ENCODE data around the gene MACROD1. TPM values are rescaled to one million over a fixed set of nuclear protein-coding genes. Genes with fewer than 3 reads are reported as not detected.

The MACROD1 gene
- total RNA-seq, 2 experiments from 2014 or later, result 24.5 to 31.0 TPM

DNA sequence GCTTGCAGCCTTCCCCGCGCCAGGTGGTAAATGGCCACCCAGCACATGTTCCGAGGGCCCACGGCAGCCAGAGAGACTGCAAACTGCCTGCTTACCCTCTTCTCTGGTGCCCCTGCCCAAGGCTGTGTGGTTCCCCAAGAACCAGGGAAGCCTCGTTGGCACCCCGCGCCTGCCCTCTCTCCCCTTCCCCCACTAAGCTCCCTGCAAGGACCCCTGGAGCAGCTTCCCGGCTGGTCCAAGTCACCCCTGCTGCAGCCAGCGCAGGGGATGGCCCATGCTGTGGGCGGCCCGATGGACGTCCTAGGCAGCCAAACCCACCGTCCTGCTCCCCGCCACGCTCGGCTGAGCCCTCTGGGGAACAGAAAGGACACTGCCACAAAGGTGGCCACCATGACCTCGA, 30.2 kb downstream of the MACROD1 start:
- intact Hi-C loops (cut with micrococcal nuclease), result no loop called here
- H3K36me3 Mint-ChIP-seq, result no peaks in the 10 kb centered on the region

DNA sequence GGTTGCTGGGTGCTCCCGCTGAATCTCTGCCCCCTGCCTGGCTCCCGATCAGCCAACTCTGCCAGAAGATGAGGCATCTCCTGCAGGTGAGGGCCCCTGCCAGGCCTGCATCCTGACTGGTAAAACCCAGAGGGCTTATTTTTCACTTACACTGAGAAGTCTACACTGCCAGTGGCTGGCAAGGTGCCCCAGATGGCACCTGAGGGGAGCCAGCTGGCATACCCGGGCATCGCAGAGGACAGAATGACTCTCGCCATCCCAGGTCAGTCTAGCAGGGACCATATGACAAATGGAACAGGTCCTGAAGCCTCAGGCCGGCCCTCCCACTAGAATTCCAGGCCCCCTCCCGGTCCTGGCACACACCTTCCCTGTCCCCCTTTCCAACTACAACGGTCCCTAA, 30.9 kb downstream of the MACROD1 start:
- intact Hi-C loops (cut with micrococcal nuclease), result no loop called here
- H3K4me1 Mint-ChIP-seq (ENCODE audit: low read depth), result no peaks in the 10 kb centered on the region
- ChIA-PET CTCF (no interaction called here), POLR2A (no interaction called here)
- H3K27ac Mint-ChIP-seq, result no peak overlapping the region
- H3K9me3 Mint-ChIP-seq, result no peaks in the 10 kb centered on the region
- H3K27me3 Mint-ChIP-seq, result no peaks in the 10 kb centered on the region
- no peak overlapping the region for H3K4me3 Mint-ChIP-seq
- no peak for DNase-seq
- no peaks in the 10 kb centered on the region for H3K36me3 Mint-ChIP-seq

More for the DNA sequence above, 30.2 kb downstream of the MACROD1 start:
- no peak overlapping the region for H3K27ac Mint-ChIP-seq
- H3K4me3 Mint-ChIP-seq, result no peak overlapping the region
- DNase-seq, result no peak
- ChIA-PET POLR2A (no interaction called here), CTCF (interaction anchor here (0.5 kb wide), 1 partner anchor 146 kb away, joined by 5 read pairs; no protein-coding TSS in a partner anchor)
- H3K9me3 Mint-ChIP-seq, result no peaks in the 10 kb centered on the region
- no peaks in the 10 kb centered on the region for H3K4me1 Mint-ChIP-seq (ENCODE audit: low read depth)
- H3K27me3 Mint-ChIP-seq, result no peaks in the 10 kb centered on the region

DNA sequence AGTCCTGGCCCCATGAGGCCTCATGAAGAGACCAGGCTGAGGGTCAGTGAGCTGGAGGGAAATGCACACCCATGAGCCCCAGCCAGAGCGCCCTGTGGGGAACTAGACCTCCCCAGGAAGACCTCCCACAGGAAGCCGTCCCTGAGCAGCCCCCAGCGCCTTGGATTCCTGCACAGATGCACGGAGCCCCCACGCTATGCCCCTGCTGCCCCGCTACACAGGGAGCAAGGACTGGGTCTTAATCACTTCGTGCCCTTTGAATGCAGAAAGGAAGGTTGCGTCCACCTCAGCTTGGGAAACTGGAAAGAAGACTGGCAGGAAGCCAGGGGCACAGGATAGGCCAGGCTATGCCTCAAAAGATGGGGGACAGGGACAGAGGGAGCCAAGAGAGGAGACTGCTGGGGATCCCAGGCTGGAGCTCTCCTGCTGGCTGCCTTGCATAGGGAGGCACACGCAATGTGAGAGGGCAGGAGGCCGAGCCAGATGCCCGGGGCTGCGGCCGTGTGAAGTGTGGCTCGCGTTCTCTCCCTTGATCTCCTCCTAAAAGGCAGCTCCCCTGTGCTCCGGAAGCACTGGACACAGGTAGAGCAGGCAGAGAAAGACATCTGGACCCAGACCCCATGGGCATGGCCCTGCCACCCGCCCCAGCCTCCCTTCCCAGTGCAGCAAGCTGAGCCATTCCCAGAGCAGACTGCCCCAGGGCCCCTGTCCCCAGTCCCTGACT, 32.8 kb downstream of the MACROD1 start:
- DNase-seq, result no peak
- H3K27ac Mint-ChIP-seq, result no peak overlapping the region
- H3K36me3 Mint-ChIP-seq, result no peaks in the 10 kb centered on the region
- no peaks in the 10 kb centered on the region for H3K27me3 Mint-ChIP-seq
- CTCF ChIA-PET, result no interaction called here
- H3K9me3 Mint-ChIP-seq, result no peaks in the 10 kb centered on the region
- intact Hi-C loops (cut with micrococcal nuclease), result no loop called here
- POLR2A ChIA-PET, result no interaction called here
- no peak overlapping the region for H3K4me3 Mint-ChIP-seq
- H3K4me1 Mint-ChIP-seq (ENCODE audit: low read depth), result no peaks in the 10 kb centered on the region

DNA sequence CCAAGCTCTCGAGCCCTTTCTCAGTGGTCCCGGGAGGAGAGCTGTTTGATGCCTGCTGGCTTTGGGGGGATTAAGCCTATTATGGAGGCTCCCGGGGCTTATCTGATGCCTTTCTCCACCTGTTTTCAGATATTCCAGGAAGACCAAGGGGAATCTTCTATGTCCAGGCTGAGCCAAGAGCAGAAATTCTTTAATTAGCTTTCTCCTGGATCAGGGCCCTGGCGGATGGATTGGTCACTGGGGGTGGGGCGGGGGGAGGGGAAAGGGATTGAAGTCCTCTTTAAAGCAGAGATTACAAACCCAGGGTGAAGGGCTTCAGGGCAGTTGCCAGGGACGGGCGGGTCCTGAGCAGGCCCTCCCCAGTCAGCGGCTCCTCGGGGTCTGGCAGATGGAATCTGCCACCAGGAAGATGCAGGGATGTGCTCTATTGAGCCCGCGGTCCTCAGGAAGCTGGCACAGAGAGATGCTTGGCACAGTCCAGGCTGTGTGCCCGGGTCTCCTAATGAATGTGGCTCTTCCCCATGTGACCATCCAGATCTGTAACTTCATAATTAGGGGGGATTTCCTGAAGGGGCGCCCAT, 33.6 kb downstream of the MACROD1 start:
- H3K27ac Mint-ChIP-seq, result no peak overlapping the region
- H3K36me3 Mint-ChIP-seq, result no peaks in the 10 kb centered on the region
- H3K27me3 Mint-ChIP-seq, result no peaks in the 10 kb centered on the region
- no peak for DNase-seq
- H3K4me1 Mint-ChIP-seq (ENCODE audit: low read depth), result no peaks in the 10 kb centered on the region
- intact Hi-C loops (cut with micrococcal nuclease), result no loop called here
- no peaks in the 10 kb centered on the region for H3K9me3 Mint-ChIP-seq
- ChIA-PET CTCF (interaction anchor here (0.9 to 1.2 kb wide), 2 partner anchors 9 to 16 kb away, joined by 3 read pairs; no protein-coding TSS in a partner anchor), POLR2A (no interaction called here)
- H3K4me3 Mint-ChIP-seq, result no peak overlapping the region

DNA sequence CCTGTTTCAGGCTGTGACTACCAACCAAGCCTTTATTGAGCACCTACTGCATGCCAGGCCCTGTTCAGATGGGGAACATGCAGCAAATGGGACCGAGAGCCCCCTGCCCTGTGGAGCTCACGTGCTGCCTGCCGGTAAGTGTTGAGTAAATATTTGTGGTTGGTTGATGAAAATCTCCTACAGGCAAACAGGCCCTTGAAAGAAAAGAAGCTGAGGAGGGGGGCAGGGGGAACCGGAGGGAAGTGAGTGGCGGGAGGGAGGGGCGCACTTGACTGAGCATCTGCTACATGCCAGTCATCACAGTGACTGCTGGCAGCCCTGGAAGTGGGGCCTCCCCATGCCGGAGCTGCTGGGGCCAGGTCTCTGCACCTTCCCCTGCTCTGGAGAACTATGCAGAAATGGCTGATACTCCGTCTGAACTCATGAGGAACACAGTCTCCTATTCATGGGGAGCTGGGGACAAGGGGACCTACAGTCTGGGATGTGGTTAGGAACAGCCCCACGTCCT, 34.2 kb downstream of the MACROD1 start:
- H3K27me3 Mint-ChIP-seq, result no peaks in the 10 kb centered on the region
- POLR2A ChIA-PET, result no interaction called here
- no peak for DNase-seq
- no peaks in the 10 kb centered on the region for H3K36me3 Mint-ChIP-seq
- intact Hi-C loops (cut with micrococcal nuclease), result no loop called here
- no peak overlapping the region for H3K27ac Mint-ChIP-seq
- no peaks in the 10 kb centered on the region for H3K9me3 Mint-ChIP-seq
- no peak overlapping the region for H3K4me3 Mint-ChIP-seq
- CTCF ChIA-PET, result interaction anchor here (0.9 to 1.2 kb wide), 2 partner anchors 9 to 16 kb away, joined by 3 read pairs; no protein-coding TSS in a partner anchor
- no peaks in the 10 kb centered on the region for H3K4me1 Mint-ChIP-seq (ENCODE audit: low read depth)

- no peaks in the 10 kb centered on the region for H3K36me3 Mint-ChIP-seq
- ChIA-PET POLR2A (no interaction called here), CTCF (no interaction called here)
- peaks cover under 1% of the 10 kb centered on the region for H3K4me1 Mint-ChIP-seq (ENCODE audit: low read depth)
- intact Hi-C loops (cut with micrococcal nuclease), result no loop called here
- H3K27ac Mint-ChIP-seq, result no peak overlapping the region
- H3K27me3 Mint-ChIP-seq, result no peaks in the 10 kb centered on the region
- DNase-seq, result no peak
- no peaks in the 10 kb centered on the region for H3K9me3 Mint-ChIP-seq
- no peak overlapping the region for H3K4me3 Mint-ChIP-seq
Measured at GRCh38 chr11:64130618-64131017, 35.3 kb downstream of the MACROD1 start.

DNA sequence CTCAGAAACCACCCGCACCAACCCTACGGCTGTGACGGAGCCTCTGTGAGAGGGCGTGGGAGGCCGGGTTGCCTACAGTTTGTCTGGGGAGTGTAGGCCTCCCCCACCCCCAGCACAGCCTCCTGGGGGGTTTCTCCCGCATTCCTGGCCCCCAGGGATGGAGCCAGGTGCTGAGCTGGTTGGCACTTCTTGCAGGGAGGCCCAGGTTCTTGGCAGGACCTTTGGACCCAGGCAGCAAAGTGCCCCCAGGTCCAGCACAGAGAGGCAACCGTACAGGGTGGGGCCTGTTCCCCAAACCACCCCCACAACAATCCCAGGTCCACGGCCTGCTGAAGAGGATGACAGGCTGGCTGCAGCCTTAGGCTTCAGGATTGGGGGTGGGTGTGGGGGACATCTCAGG, 36.5 kb downstream of the MACROD1 start:
- H3K4me3 Mint-ChIP-seq, result no peak overlapping the region
- H3K27ac Mint-ChIP-seq, result no peak overlapping the region
- POLR2A ChIA-PET, result no interaction called here
- no peaks in the 10 kb centered on the region for H3K9me3 Mint-ChIP-seq
- H3K36me3 Mint-ChIP-seq, result no peaks in the 10 kb centered on the region
- H3K27me3 Mint-ChIP-seq, result no peaks in the 10 kb centered on the region
- DNase-seq, result no peak
- intact Hi-C loops (cut with micrococcal nuclease), result no loop called here
- CTCF ChIA-PET, result no interaction called here
- H3K4me1 Mint-ChIP-seq (ENCODE audit: low read depth), result peaks cover 7% of the 10 kb centered on the region

- no peak for DNase-seq
- peaks cover 7% of the 10 kb centered on the region for H3K4me1 Mint-ChIP-seq (ENCODE audit: low read depth)
- no peaks in the 10 kb centered on the region for H3K27me3 Mint-ChIP-seq
- no peaks in the 10 kb centered on the region for H3K9me3 Mint-ChIP-seq
- no peaks in the 10 kb centered on the region for H3K36me3 Mint-ChIP-seq
- no peak overlapping the region for H3K27ac Mint-ChIP-seq
- POLR2A ChIA-PET, result no interaction called here
- no peak overlapping the region for H3K4me3 Mint-ChIP-seq
- intact Hi-C loops (cut with micrococcal nuclease), result no loop called here
- CTCF ChIA-PET, result no interaction called here
Measured at GRCh38 chr11:64128255-64129006, 37.5 kb downstream of the MACROD1 start.

DNA sequence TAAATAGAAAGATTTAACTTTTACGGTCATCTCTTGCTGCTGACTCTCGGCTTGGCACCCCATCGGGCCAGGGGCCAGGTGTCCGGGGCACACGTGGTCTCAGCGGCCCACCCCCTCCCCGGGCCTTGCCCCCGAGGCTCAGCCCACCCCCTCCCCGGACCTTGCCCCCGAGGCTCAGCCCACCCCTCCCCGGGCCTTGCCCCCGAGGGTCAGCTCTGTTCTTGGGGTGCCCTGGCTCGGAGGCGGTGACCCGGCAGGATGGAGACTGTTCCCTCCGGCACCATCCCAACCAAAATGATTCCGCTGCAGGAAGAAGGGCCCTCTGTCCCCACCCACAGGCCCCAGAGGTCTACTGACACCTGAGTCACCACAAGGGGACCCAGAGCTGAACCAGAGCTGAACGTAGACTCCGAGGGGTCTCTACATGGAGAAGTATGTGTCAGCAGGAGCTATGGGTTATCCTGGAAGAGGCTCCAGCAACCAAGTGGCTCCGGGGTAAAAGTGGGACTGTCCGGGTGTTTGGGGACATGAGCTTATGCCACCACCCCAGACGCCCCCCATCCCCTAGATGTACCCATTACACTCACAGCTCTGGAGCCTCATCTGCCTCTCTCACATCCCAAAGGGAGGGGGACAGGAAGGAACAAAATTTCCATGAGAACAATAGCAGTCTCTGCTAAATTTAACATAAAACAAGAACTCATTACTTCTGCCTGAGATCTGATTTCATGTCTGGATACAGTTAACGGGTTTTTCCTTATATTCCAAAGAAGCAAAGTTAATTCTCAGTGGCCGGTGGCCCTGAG, 38.4 kb downstream of the MACROD1 start:
- ChIA-PET POLR2A (no interaction called here), CTCF (no interaction called here)
- Mint-ChIP-seq H3K4me3 (no peak overlapping the region), H3K4me1 (ENCODE audit: low read depth) (peaks cover 7% of the 10 kb centered on the region), H3K27ac (no peak overlapping the region), H3K27me3 (no peaks in the 10 kb centered on the region), H3K9me3 (no peaks in the 10 kb centered on the region), H3K36me3 (no peaks in the 10 kb centered on the region)
- no peak for DNase-seq
- intact Hi-C loops (cut with micrococcal nuclease), result no loop called here

GRCh38 chr11:64126796-64127195, 39.1 kb downstream of the MACROD1 start:
- Mint-ChIP-seq H3K4me1 (ENCODE audit: low read depth) (peaks cover 8% of the 10 kb centered on the region), H3K27ac (no peak overlapping the region), H3K27me3 (no peaks in the 10 kb centered on the region), H3K9me3 (no peaks in the 10 kb centered on the region), H3K4me3 (no peak overlapping the region), H3K36me3 (no peaks in the 10 kb centered on the region)
- DNase-seq, result no peak
- ChIA-PET POLR2A (no interaction called here), CTCF (no interaction called here)
- intact Hi-C loops (cut with micrococcal nuclease), result no loop called here

DNA sequence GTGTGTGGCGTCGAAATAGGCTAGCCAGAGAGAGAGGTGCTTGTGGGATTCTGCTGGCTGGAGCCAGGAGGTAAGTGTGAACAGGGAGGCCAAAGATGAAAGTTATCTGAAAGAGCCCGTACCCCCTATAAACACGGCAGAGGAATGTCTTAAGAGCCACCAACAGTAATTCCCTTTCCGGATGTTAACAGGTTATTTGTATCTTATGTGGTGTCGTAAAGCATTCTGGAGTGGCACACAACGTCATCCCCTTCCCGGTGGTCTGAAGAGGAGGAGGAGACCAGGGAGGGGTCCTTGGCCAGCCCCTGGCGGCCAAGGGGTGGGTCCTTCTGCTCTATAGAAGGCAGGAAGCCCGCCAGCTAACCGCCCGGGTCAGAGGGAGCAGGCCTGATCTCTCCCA, 39.5 kb downstream of the MACROD1 start:
- no peak overlapping the region for H3K27ac Mint-ChIP-seq
- peaks cover 11% of the 10 kb centered on the region for H3K4me1 Mint-ChIP-seq (ENCODE audit: low read depth)
- H3K4me3 Mint-ChIP-seq, result no peak overlapping the region
- DNase-seq, result no peak
- H3K27me3 Mint-ChIP-seq, result no peaks in the 10 kb centered on the region
- CTCF ChIA-PET, result no interaction called here
- no peaks in the 10 kb centered on the region for H3K9me3 Mint-ChIP-seq
- POLR2A ChIA-PET, result no interaction called here
- intact Hi-C loops (cut with micrococcal nuclease), result no loop called here
- no peaks in the 10 kb centered on the region for H3K36me3 Mint-ChIP-seq

GRCh38 chr11:64125676-64126075, 40.2 kb downstream of the MACROD1 start:
- no peak for DNase-seq
- Mint-ChIP-seq H3K9me3 (no peaks in the 10 kb centered on the region), H3K27me3 (no peaks in the 10 kb centered on the region), H3K27ac (no peak overlapping the region), H3K4me3 (no peak overlapping the region), H3K4me1 (ENCODE audit: low read depth) (peaks cover 11% of the 10 kb centered on the region), H3K36me3 (no peaks in the 10 kb centered on the region)
- intact Hi-C loops (cut with micrococcal nuclease), result no loop called here
- ChIA-PET POLR2A (no interaction called here), CTCF (no interaction called here)
